AG20443 (cell line): Measurements from ENCODE around the gene PASK.

Source experiments
- DNase-seq: peaks from one replicate; pipeline ENCODE4 v3.0.0; 2012; ENCODE audit warnings: low spot score, mixed read lengths

Gene PASK

GRCh38 chr2:241180495-241180894 lies 31.2 kb upstream of the PASK start:
- no peak for DNase-seq

GRCh38 chr2:241179899-241180298 lies 30.6 kb upstream of the PASK start:
- DNase-seq, result peak; percentile 64

GRCh38 chr2:241178961-241179360 lies 29.7 kb upstream of the PASK start:
- no peak for DNase-seq

- DNase-seq, result no peak
Observed at GRCh38 chr2:241177526-241178334, 28.5 kb upstream of the PASK start.

- DNase-seq, result no peak
Observed at GRCh38 chr2:241173557-241173956, 24.3 kb upstream of the PASK start.

- DNase-seq, result no peak
Observed at GRCh38 chr2:241168366-241168765, 19.1 kb upstream of the PASK start.

GRCh38 chr2:241163601-241164118 lies 14.4 kb upstream of the PASK start:
- DNase-seq, result no peak

- DNase-seq, result peak; percentile 89
Observed at GRCh38 chr2:241161646-241162281, 12.5 kb upstream of the PASK start.

GRCh38 chr2:241160318-241160717 lies 11.0 kb upstream of the PASK start:
- no peak for DNase-seq

- DNase-seq, result no peak
Observed at GRCh38 chr2:241159116-241159515, 9.8 kb upstream of the PASK start.

GRCh38 chr2:241158546-241158900 lies 9.3 kb upstream of the PASK start:
- DNase-seq, result no peak

GRCh38 chr2:241157841-241158545 lies 8.7 kb upstream of the PASK start:
- DNase-seq, result no peak

- DNase-seq, result no peak
Observed at GRCh38 chr2:241156971-241157441, 7.7 kb upstream of the PASK start.

- DNase-seq, result no peak
Observed at GRCh38 chr2:241155936-241156335, 6.7 kb upstream of the PASK start.

GRCh38 chr2:241154915-241155314 lies 5.6 kb upstream of the PASK start:
- no peak for DNase-seq

- DNase-seq, result no peak
Observed at GRCh38 chr2:241153616-241154015, 4.3 kb upstream of the PASK start.

- no peak for DNase-seq
Observed at GRCh38 chr2:241151934-241152660, 2.8 kb upstream of the PASK start.

- no peak for DNase-seq
Observed at GRCh38 chr2:241150660-241151530, 1.6 kb upstream of the PASK start.

GRCh38 chr2:241149925-241150659 lies 820 bp upstream of the PASK start, which contains the start of gene PPP1R7:
Gene PPP1R7, plus strand, starts transcription at chr2:241150467. Its CDS starts 29 bp downstream, at chr2:241150496.
- peak; percentile 98 for DNase-seq

GRCh38 chr2:241149675-241149924 lies 328 bp upstream of the PASK start:
- no peak for DNase-seq

- DNase-seq, result no peak
Observed at GRCh38 chr2:241148239-241148638, 1.0 kb downstream of the PASK start.
